Measurements from ENCODE around the gene POLD3. TPM values are rescaled to one million over a fixed set of nuclear protein-coding genes. Genes with fewer than 3 reads are reported as not detected.

Gene POLD3
- total RNA-seq, 6 experiments from 2014 or later: 10.1 to 17.5 (median 15.3) TPM

GRCh38 chr11:74662487-74663103, 70.2 kb downstream of the POLD3 start:
- no peak overlapping the region for H3K27ac Mint-ChIP-seq

GRCh38 chr11:74663315-74663714, 70.9 kb downstream of the POLD3 start:
- Mint-ChIP-seq H3K36me3 (ENCODE audit: low read depth) (peaks cover 20% of the 10 kb centered on the region), H3K27ac (no peak overlapping the region), H3K9me3 (no peaks in the 10 kb centered on the region; the same call in 1 of the 2 replicates), H3K27me3 (ENCODE audit: insufficient read depth) (no peaks in the 10 kb centered on the region), H3K4me1 (ENCODE audit: low read depth) (no peaks in the 10 kb centered on the region), H3K4me3 (no peak overlapping the region)
- no peak for TF ChIP-seq CTCF (IDR thresholded peaks at IDR 0.05)
- DNase-seq: no peak

More at GRCh38 chr11:74662487-74663103, 70.2 kb downstream of the POLD3 start:
- DNase-seq: no peak
- peaks cover 25% of the 10 kb centered on the region for H3K36me3 Mint-ChIP-seq (ENCODE audit: low read depth)
- H3K9me3 Mint-ChIP-seq: no peaks in the 10 kb centered on the region; the same call in 1 of the 2 replicates
- no peaks in the 10 kb centered on the region for H3K4me1 Mint-ChIP-seq (ENCODE audit: low read depth)
- no peaks in the 10 kb centered on the region for H3K27me3 Mint-ChIP-seq (ENCODE audit: insufficient read depth)
- TF ChIP-seq CTCF (IDR thresholded peaks at IDR 0.05): no peak
- H3K4me3 Mint-ChIP-seq: no peak overlapping the region

- no peak overlapping the region for H3K4me3 Mint-ChIP-seq
- H3K36me3 Mint-ChIP-seq (ENCODE audit: low read depth): no peaks in the 10 kb centered on the region
- no peaks in the 10 kb centered on the region for H3K27me3 Mint-ChIP-seq (ENCODE audit: insufficient read depth)
- no peaks in the 10 kb centered on the region; the same call in 1 of the 2 replicates for H3K9me3 Mint-ChIP-seq
- TF ChIP-seq CTCF (IDR thresholded peaks at IDR 0.05): no peak
- H3K4me1 Mint-ChIP-seq (ENCODE audit: low read depth): peaks cover 32% of the 10 kb centered on the region
- H3K27ac Mint-ChIP-seq: no peak overlapping the region
- DNase-seq: no peak
These were observed 77.1 kb downstream of the POLD3 start for GRCh38 chr11:74669211-74670160.

- TF ChIP-seq CTCF (IDR thresholded peaks at IDR 0.05): no peak
- Mint-ChIP-seq H3K4me1 (ENCODE audit: low read depth) (peaks cover 37% of the 10 kb centered on the region), H3K27me3 (ENCODE audit: insufficient read depth) (no peaks in the 10 kb centered on the region), H3K36me3 (ENCODE audit: low read depth) (no peaks in the 10 kb centered on the region), H3K27ac (peak overlapping the region; percentile 8; the same call in 1 of the 2 replicates), H3K9me3 (no peaks in the 10 kb centered on the region; the same call in 1 of the 2 replicates), H3K4me3 (no peak overlapping the region)
- DNase-seq: no peak
These were observed 77.8 kb downstream of the POLD3 start for GRCh38 chr11:74670171-74670570.

- H3K4me3 Mint-ChIP-seq: peak overlapping the region; percentile 26; the same call in 1 of the 2 replicates
- H3K36me3 Mint-ChIP-seq (ENCODE audit: low read depth): no peaks in the 10 kb centered on the region
- H3K27me3 Mint-ChIP-seq (ENCODE audit: insufficient read depth): no peaks in the 10 kb centered on the region
- peak; percentile 39 for DNase-seq
- H3K9me3 Mint-ChIP-seq: no peaks in the 10 kb centered on the region; the same call in 1 of the 2 replicates
- peak overlapping the region; percentile 100 for H3K27ac Mint-ChIP-seq
- H3K4me1 Mint-ChIP-seq (ENCODE audit: low read depth): peaks cover 43% of the 10 kb centered on the region
- TF ChIP-seq CTCF (IDR thresholded peaks at IDR 0.05): no peak
These were observed 79.3 kb downstream of the POLD3 start for GRCh38 chr11:74671520-74672196.
